Progenitor cell of endocrine pancreas (in vitro differentiated cells): Measurements from ENCODE around the gene MIPOL1. TPM values are rescaled to one million over a fixed set of nuclear protein-coding genes. Genes with fewer than 3 reads are reported as not detected.
A peak's percentile ranks its signal among the peaks of the same experiment; 100 is the strongest.

ENCODE experiments used
- DNase-seq: peaks from one replicate; pipeline ENCODE4 v3.0.0; 2021; ENCODE audit warnings: low spot score; ENCODE audit not compliant: unreplicated experiment
- H3K27ac Mint-ChIP-seq: 2 replicates; pipeline ENCODE4 v1.8.0; 2021; ENCODE audit warnings: mild to moderate bottlenecking, moderate library complexity, mixed read lengths
- H3K27me3 Mint-ChIP-seq: 2 replicates; pipeline ENCODE4 v1.8.0; 2021; ENCODE audit warnings: mixed read lengths
- H3K36me3 Mint-ChIP-seq: 2 replicates; pipeline ENCODE4 v1.8.0; 2022; ENCODE audit warnings: mixed read lengths; ENCODE audit not compliant: insufficient read depth
- H3K4me1 Mint-ChIP-seq: 2 replicates; pipeline ENCODE4 v1.8.0; 2021; ENCODE audit warnings: low read depth, mixed read lengths
- H3K4me3 Mint-ChIP-seq: 2 replicates; pipeline ENCODE4 v1.8.0; 2021; ENCODE audit warnings: low read depth, mild to moderate bottlenecking, moderate library complexity, mixed read lengths
- H3K9me3 Mint-ChIP-seq: 2 replicates; pipeline ENCODE4 v1.8.0; 2021; ENCODE audit warnings: low read depth, mixed read lengths
- CTCF ChIP-seq: fragments of 200-600 bp; sonication (generic); IDR thresholded peaks from one replicate; pipeline ENCODE4 v1.5.0; 2021; ENCODE audit warnings: antibody characterized with exemption, mild to moderate bottlenecking; ENCODE audit not compliant: unreplicated experiment
- total RNA-seq: library from RNA; stranded (reverse); gene quantifications from 2 replicates; pipeline ENCODE4 v1.2.1, GENCODE V29; 2021

MIPOL1 gene
- total RNA-seq, 1 donor from 2014 or later: 25.6 TPM

- no peak overlapping the region for H3K27ac Mint-ChIP-seq
Observed at GRCh38 chr14:37328673-37329072, 130.9 kb downstream of the MIPOL1 start.

GRCh38 chr14:37329189-37330001 is 131.7 kb downstream of the MIPOL1 start:
- Mint-ChIP-seq H3K27me3 (no peaks in the 10 kb centered on the region), H3K4me1 (peaks cover 14% of the 10 kb centered on the region), H3K4me3 (no peak overlapping the region), H3K36me3 (peaks cover 20% of the 10 kb centered on the region), H3K27ac (no peak overlapping the region), H3K9me3 (peaks cover 9% of the 10 kb centered on the region)
- TF ChIP-seq CTCF: no peak
- DNase-seq: no peak

More at GRCh38 chr14:37328673-37329072, 130.9 kb downstream of the MIPOL1 start:
- DNase-seq: no peak
- Mint-ChIP-seq H3K4me1 (peaks cover 14% of the 10 kb centered on the region), H3K4me3 (peak overlapping the region; percentile 3), H3K27me3 (no peaks in the 10 kb centered on the region), H3K36me3 (peaks cover 22% of the 10 kb centered on the region), H3K9me3 (peaks cover 9% of the 10 kb centered on the region)
- TF ChIP-seq CTCF: no peak

GRCh38 chr14:37330910-37331309 is 133.2 kb downstream of the MIPOL1 start:
- no peak for TF ChIP-seq CTCF
- DNase-seq: no peak
- peaks cover 20% of the 10 kb centered on the region for H3K36me3 Mint-ChIP-seq
- peaks cover 9% of the 10 kb centered on the region for H3K9me3 Mint-ChIP-seq
- H3K4me1 Mint-ChIP-seq: peaks cover 14% of the 10 kb centered on the region
- no peaks in the 10 kb centered on the region for H3K27me3 Mint-ChIP-seq
- no peak overlapping the region for H3K4me3 Mint-ChIP-seq
- no peak overlapping the region for H3K27ac Mint-ChIP-seq

- Mint-ChIP-seq H3K9me3 (no peaks in the 10 kb centered on the region), H3K36me3 (peaks cover 7% of the 10 kb centered on the region), H3K27me3 (no peaks in the 10 kb centered on the region), H3K4me1 (no peaks in the 10 kb centered on the region), H3K27ac (no peak overlapping the region), H3K4me3 (no peak overlapping the region)
- DNase-seq: no peak
- TF ChIP-seq CTCF: peak; percentile 12
Observed at GRCh38 chr14:37340353-37340752, 142.6 kb downstream of the MIPOL1 start.

GRCh38 chr14:37343307-37344094 is 145.8 kb downstream of the MIPOL1 start:
- H3K4me1 Mint-ChIP-seq: no peaks in the 10 kb centered on the region
- H3K36me3 Mint-ChIP-seq: peaks cover 20% of the 10 kb centered on the region
- H3K4me3 Mint-ChIP-seq: no peak overlapping the region
- no peak for DNase-seq
- no peaks in the 10 kb centered on the region for H3K27me3 Mint-ChIP-seq
- H3K27ac Mint-ChIP-seq: no peak overlapping the region
- peaks cover 12% of the 10 kb centered on the region for H3K9me3 Mint-ChIP-seq
- no peak for TF ChIP-seq CTCF
